Measurements from ENCODE around the gene KLHL4.

GRCh38 chrX:87636533-87636932, 118.9 kb downstream of the KLHL4 start:
- no peak for TF ChIP-seq TAF1 (IDR thresholded peaks at IDR 0.05; ENCODE audit: low read depth)
- TF ChIP-seq RAD21 (IDR thresholded peaks at IDR 0.05; ENCODE audit: low read depth), result no peak

Measured in Ishikawa (cell line).